HepG2 (cell line): ENCODE results near the gene FRMD8. TPM values are rescaled to one million over a fixed set of nuclear protein-coding genes. Genes with fewer than 3 reads are reported as not detected.

Source experiments
- ATAC-seq: fragments of 200-7000 bp; cut with Tn5 transposase; 3 replicates; pipeline ENCODE4 v1.9.1; 2020; ENCODE audit warnings: mild to moderate bottlenecking, moderate library complexity
- BruUV-seq: library from RNA; stranded (reverse); fragments of 400-500 nt; replicated peaks from 2 replicates; lab custom pipeline; 2021; lab: Mats Ljungman, UMichigan
- CTCF ChIA-PET: fragments of 300-600 bp; formaldehyde crosslinking; extraction: SDS; loops from one replicate; lab custom pipeline; 2021; ENCODE audit warnings: low total read pairs, inconsistent platforms, low intra/inter-chr PET ratio; lab: Yijun Ruan, JAX
- POLR2A ChIA-PET: fragments of 350-600 bp; sonication (Branson Sonifier 250); formaldehyde crosslinking; loops from one replicate; lab custom pipeline; 2020; ENCODE audit warnings: antibody characterized with exemption, inconsistent platforms; lab: Yijun Ruan, JAX
- DNase-seq: peaks from one replicate; pipeline ENCODE4 v3.0.0-alpha.2; 2015; ENCODE audit warnings: low spot score
- FAIRE-seq: peaks from 3 replicates; lab custom pipeline; 2011; peaks lifted over from hg19 to GRCh38; lab: Jason Lieb, UNC
- H2AFZ ChIP-seq: one replicate; pipeline ENCODE4 v1.6.1; 2011; ENCODE audit warnings: low read length, inconsistent platforms
- H3K27ac ChIP-seq: fragments of 300-600 bp; 3 replicates; pipeline ENCODE4 v1.8.0; 2011; ENCODE audit warnings: mixed run types, mild to moderate bottlenecking, mixed read lengths, low read length, inconsistent platforms; ENCODE audit not compliant: insufficient read depth; ENCODE audit errors: extremely low read length
- H3K27me3 ChIP-seq, 2 experiments: fragments of 200-600 bp in 1 of 2; 2 replicates in 1 of 2; 3 replicates in 1 of 2; pipeline versions ENCODE4 v1.6.0 to v1.8.0; 2011; ENCODE audit warnings: low read length in 2 of 2, mild to moderate bottlenecking in 2 of 2, moderate library complexity in 2 of 2, inconsistent platforms in 1 of 2; ENCODE audit not compliant: insufficient read depth in 2 of 2, control insufficient read depth in 1 of 2
- H3K36me3 ChIP-seq, 2 experiments: fragments of 200-600 bp in 1 of 2; replicated peaks in 1 of 2; 2 replicates in 1 of 2; 3 replicates in 1 of 2; pipeline versions ENCODE4 v1.5.1 to v1.8.0; 2011; ENCODE audit warnings: low read length in 2 of 2, inconsistent platforms in 1 of 2; ENCODE audit not compliant: insufficient read depth in 2 of 2, control insufficient read depth in 1 of 2
- H3K4me1 ChIP-seq: 2 replicates; pipeline ENCODE4 v1.5.1; 2012; ENCODE audit warnings: low read length, inconsistent platforms; ENCODE audit not compliant: insufficient read depth
- H3K4me2 ChIP-seq: 2 replicates; pipeline ENCODE4 v1.6.0; 2011; ENCODE audit warnings: low read depth, low read length, inconsistent platforms
- H3K4me3 ChIP-seq, 3 experiments: fragments of 200-600 bp in 1 of 3; sonication (generic), shearing (Covaris generic) in 1 of 3; replicated peaks in 1 of 3; 2 replicates each; pipeline ENCODE4 v1.5.1; 2011 to 2016; ENCODE audit warnings: low read length in 3 of 3, inconsistent platforms in 2 of 3, low read depth in 2 of 3, mild to moderate bottlenecking in 2 of 3, control low read depth in 1 of 3, mixed read lengths in 1 of 3; ENCODE audit not compliant: insufficient read depth in 1 of 3
- H3K79me2 ChIP-seq: one replicate; pipeline ENCODE4 v1.6.1; 2011; ENCODE audit warnings: low read length, inconsistent platforms; ENCODE audit not compliant: insufficient read depth
- H3K9ac ChIP-seq: 2 replicates; pipeline ENCODE4 v1.6.0; 2011; ENCODE audit warnings: mild to moderate bottlenecking, low read depth, low read length, inconsistent platforms; ENCODE audit not compliant: insufficient read depth
- H3K9me3 ChIP-seq: 2 replicates; pipeline ENCODE4 v1.5.1; 2012; ENCODE audit warnings: mild to moderate bottlenecking, low read length
- H4K20me1 ChIP-seq: 2 replicates; pipeline ENCODE4 v1.6.0; 2011; ENCODE audit warnings: inconsistent platforms, mild to moderate bottlenecking, low read length, moderate library complexity; ENCODE audit not compliant: insufficient read depth
- ERF ChIP-seq: IDR thresholded peaks from 2 replicates; pipeline ENCODE4 v1.6.1; 2018; ENCODE audit warnings: missing biosample characterization, missing genetic modification reagents
- HMGA1 ChIP-seq: sonication (generic); formaldehyde crosslinking; conservative IDR thresholded peaks from 2 replicates; pipeline ENCODE4 v1.4.0; 2020; ENCODE audit warnings: missing genetic modification reagents
- KAT7 ChIP-seq: IDR thresholded peaks from 2 replicates; pipeline ENCODE4 v1.6.1; 2018; ENCODE audit warnings: borderline replicate concordance, missing compliant biosample characterization
- KDM5B ChIP-seq: sonication (generic); formaldehyde crosslinking; IDR thresholded peaks from 2 replicates; pipeline ENCODE4 v1.4.0; 2020; ENCODE audit warnings: missing genetic modification reagents, mild to moderate bottlenecking, borderline replicate concordance
- PATZ1 ChIP-seq: sonication (generic); formaldehyde crosslinking; IDR thresholded peaks from 2 replicates; pipeline ENCODE4 v1.4.0; 2020; ENCODE audit warnings: missing genetic modification reagents
- RBFOX2 ChIP-seq: fragments of 200-400 bp; formaldehyde crosslinking; IDR thresholded peaks from 2 replicates; pipeline ENCODE4 v1.6.1; 2017; ENCODE audit warnings: low read depth, mild to moderate bottlenecking, low read length
- RXRA ChIP-seq: sonication (generic); formaldehyde crosslinking; IDR thresholded peaks from 2 replicates; pipeline ENCODE4 v1.5.1; 2020; ENCODE audit warnings: missing genetic modification reagents
- ZC3H4 ChIP-seq: sonication (generic); formaldehyde crosslinking; IDR thresholded peaks from 2 replicates; pipeline ENCODE4 v1.4.0; 2020; ENCODE audit warnings: missing genetic modification reagents, borderline replicate concordance
- ZHX1 ChIP-seq: sonication (generic); formaldehyde crosslinking; IDR thresholded peaks from 2 replicates; pipeline ENCODE4 v1.8.1; 2022; ENCODE audit warnings: low read depth, mild to moderate bottlenecking, missing genetic modification reagents
- ZMYM3 ChIP-seq: sonication (generic); formaldehyde crosslinking; IDR thresholded peaks from 2 replicates; pipeline ENCODE4 v1.5.1; 2020; ENCODE audit warnings: mild to moderate bottlenecking, missing genetic modification reagents
- ZNF326 ChIP-seq: sonication (generic); formaldehyde crosslinking; IDR thresholded peaks from 2 replicates; pipeline ENCODE4 v1.4.0; 2020; ENCODE audit warnings: missing genetic modification reagents, borderline replicate concordance
- ZNF782 ChIP-seq: sonication (generic); formaldehyde crosslinking; IDR thresholded peaks from 2 replicates; pipeline ENCODE4 v1.4.0; 2020; ENCODE audit warnings: missing genetic modification reagents, mild to moderate bottlenecking, borderline replicate concordance
- WGBS: methylation state at CpG from one replicate; pipeline ENCODE4 v1.1.6; 2017; ENCODE audit warnings: low lambda C conversion rate; 5-methylcytosine and 5-hydroxymethylcytosine counted together
- in situ Hi-C: cut with HindIII; loops from 2 replicates; pipeline ENCODE4 v1.10.0; 2017; ENCODE audit warnings: low pct_unique_long_range_greater_than_20kb; ENCODE audit not compliant: extremely low pct_ligation_motif_present
- intact Hi-C: fragments of 100-400 bp; cut with micrococcal nuclease; formaldehyde crosslinking; loops from one replicate; pipeline ENCODE4 v1.10.0; 2022; ENCODE audit not compliant: unreplicated experiment
- polyA plus RNA-seq, 8 experiments: library from polyadenylated mRNA; depleted of rRNA in 3 of 8; stranded (reverse) in 7 of 8; unstranded in 1 of 8; fragments of >200 nt; fragmentation: Illumina TruSeq in 4 of 8; extraction: Trizol in 4 of 8; gene quantifications; 2 replicates each; pipeline versions ENCODE4 v1.2.1 to v1.2.3, GENCODE V29; 2011 to 2016; ENCODE audit warnings: low read depth in 4 of 8, missing spikeins in 1 of 8, mixed read lengths in 1 of 8; ENCODE audit not compliant: insufficient read depth in 1 of 8
- total RNA-seq, 5 experiments: library from RNA; depleted of rRNA; stranded (reverse); fragments of >200 nt; fragmentation: Illumina TruSeq; extraction: Trizol; gene quantifications; 2 replicates each; pipeline ENCODE4 v1.2.3, GENCODE V29; 2016; ENCODE audit warnings: low read depth in 1 of 5
- TF ChIP-seq, protein P1 (sequence below), 2 experiments: fragments of 450-650 bp in 1 of 2; sonication (generic) in 1 of 2; formaldehyde crosslinking; IDR thresholded peaks; 2 replicates each; pipeline versions ENCODE4 v1.5.0 to v1.8.0; 2020 to 2022; ENCODE audit warnings: mild to moderate bottlenecking in 1 of 2, missing genetic modification reagents in 1 of 2

The FRMD8 gene
- total and polyA plus RNA-seq, 2 of the 13 experiments (the other 11 are each of a cell fraction or from before 2014, with no cell fraction given) = 5.8 to 20.6 TPM

DNA sequence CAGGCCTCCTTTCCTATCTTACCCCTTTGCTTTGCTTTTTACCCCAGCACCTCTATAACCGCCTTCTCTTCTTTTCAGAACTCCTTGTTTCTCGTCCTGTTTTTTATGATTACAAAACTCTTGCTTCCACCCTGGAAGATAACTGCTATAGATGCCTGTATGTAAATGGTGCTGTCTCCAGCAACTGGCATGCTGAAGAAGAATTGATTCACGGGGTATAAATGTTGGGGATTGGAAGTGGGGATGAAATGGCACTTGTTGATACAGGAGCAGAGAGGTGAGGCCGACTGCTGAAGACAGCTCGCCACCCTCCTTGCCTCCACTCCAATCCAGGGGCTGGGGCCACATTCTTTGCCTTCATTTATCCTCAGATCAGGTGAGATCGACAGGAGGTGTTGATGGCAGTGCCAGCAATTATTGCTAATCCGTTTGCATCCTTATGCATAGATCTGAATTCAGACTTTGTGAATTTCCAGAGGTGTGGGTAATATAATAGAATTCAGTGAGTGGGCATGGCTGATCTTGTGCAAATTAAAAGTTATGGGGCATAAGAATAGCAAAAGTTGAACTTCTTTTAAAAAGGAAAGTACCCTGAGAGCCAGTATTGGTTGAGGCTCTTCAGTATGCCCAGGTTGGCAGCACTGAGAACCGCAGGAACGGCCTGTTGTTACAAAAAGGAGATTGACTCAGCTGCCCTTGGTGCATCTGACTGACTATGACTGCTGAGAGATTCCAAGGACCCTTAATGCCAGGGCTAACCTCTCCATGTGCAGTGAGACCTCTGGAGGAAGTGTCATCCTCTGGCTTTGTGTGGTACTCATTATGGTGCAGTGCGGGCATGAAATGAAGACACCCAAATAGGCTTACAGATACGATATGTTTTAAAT lies 41.5 kb downstream of the FRMD8 start (continued):
- TF ChIP-seq ZNF782 (CRISPR knock-in tag) (no peak), RBFOX2 (peak; percentile 69), KDM5B (CRISPR knock-in tag) (no peak), HMGA1 (no peak), KAT7 (CRISPR knock-in tag) (peak; percentile 11; the same call in 1 of the 2 replicates), ZC3H4 (CRISPR knock-in tag) (peak; percentile 37; the same call in 1 of the 2 replicates), ERF (0 out of 2 replicates have a peak, but pooled peaks have one; percentile 15), ZNF326 (0 out of 2 replicates have a peak, but pooled peaks have one; percentile 16)
- TF ChIP-seq, protein P1, sequence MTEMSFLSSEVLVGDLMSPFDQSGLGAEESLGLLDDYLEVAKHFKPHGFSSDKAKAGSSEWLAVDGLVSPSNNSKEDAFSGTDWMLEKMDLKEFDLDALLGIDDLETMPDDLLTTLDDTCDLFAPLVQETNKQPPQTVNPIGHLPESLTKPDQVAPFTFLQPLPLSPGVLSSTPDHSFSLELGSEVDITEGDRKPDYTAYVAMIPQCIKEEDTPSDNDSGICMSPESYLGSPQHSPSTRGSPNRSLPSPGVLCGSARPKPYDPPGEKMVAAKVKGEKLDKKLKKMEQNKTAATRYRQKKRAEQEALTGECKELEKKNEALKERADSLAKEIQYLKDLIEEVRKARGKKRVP (CRISPR knock-in tag; IDR thresholded peaks at IDR 0.05) = peak in 1 of 2 experiments; percentile 6; a peak in 1 of 4 replicates

GRCh38 chr11:65428578-65429067 lies 42.2 kb downstream of the FRMD8 start:
- peak; percentile 6 for ATAC-seq
- H3K4me1 ChIP-seq = peaks cover 71% of the 10 kb centered on the region
- TF ChIP-seq RXRA = no peak
- no peak for TF ChIP-seq ZHX1 (CRISPR knock-in tag)
- TF ChIP-seq PATZ1 (CRISPR knock-in tag) = no peak
- no peak for TF ChIP-seq ZMYM3

More at GRCh38 chr11:65428578-65429067, 42.2 kb downstream of the FRMD8 start:
- no TSS peak for BruUV-seq
- Histone ChIP-seq H3K9ac (no peak overlapping the region), H4K20me1 (peaks cover 100% of the 10 kb centered on the region), H3K27ac (peak overlapping the region; percentile 41), H3K4me3 (peak overlapping the region in 2 of 3 experiments; percentile 19 to 51; a peak in 1 of 6 replicates), H3K79me2 (peaks cover 84% of the 10 kb centered on the region), H3K36me3 (no peaks in the 10 kb centered on the region; a peak in 2 of 5 replicates), H3K27me3 (no peaks in the 10 kb centered on the region; a peak in 1 of 5 replicates), H3K4me2 (peak overlapping the region; percentile 95), H3K9me3 (no peaks in the 10 kb centered on the region), H2AFZ (no peak overlapping the region)
- WGBS = 34% methylated on average over 5 of the region's 5 CpGs
- POLR2A ChIA-PET = interaction anchor here (1.4 to 17.8 kb wide), 4 partner anchors 11 to 74 kb away, joined by 4 to 952 read pairs (median 78); partner anchors contain the start of gene MALAT1
- CTCF ChIA-PET = no interaction called here
- intact Hi-C loops = no loop called here
- DNase-seq (no peak), FAIRE-seq (no peak)
- in situ Hi-C loops = no loop called here
